ENCODE results near the gene KRTAP10-12. TPM values are rescaled to one million over a fixed set of nuclear protein-coding genes. Genes with fewer than 3 reads are reported as not detected.

The KRTAP10-12 gene
- polyA plus RNA-seq, 1 of the 3 experiments (the other 2 are of a cell fraction): not detected

GRCh38 chr21:44703731-44704635, 7.0 kb downstream of the KRTAP10-12 start (continued):
- TF ChIP-seq EZH2phosphoT487 (IDR thresholded peaks at IDR 0.05; ENCODE audit: borderline replicate concordance, low read depth): no peak
- TF ChIP-seq, protein P1, sequence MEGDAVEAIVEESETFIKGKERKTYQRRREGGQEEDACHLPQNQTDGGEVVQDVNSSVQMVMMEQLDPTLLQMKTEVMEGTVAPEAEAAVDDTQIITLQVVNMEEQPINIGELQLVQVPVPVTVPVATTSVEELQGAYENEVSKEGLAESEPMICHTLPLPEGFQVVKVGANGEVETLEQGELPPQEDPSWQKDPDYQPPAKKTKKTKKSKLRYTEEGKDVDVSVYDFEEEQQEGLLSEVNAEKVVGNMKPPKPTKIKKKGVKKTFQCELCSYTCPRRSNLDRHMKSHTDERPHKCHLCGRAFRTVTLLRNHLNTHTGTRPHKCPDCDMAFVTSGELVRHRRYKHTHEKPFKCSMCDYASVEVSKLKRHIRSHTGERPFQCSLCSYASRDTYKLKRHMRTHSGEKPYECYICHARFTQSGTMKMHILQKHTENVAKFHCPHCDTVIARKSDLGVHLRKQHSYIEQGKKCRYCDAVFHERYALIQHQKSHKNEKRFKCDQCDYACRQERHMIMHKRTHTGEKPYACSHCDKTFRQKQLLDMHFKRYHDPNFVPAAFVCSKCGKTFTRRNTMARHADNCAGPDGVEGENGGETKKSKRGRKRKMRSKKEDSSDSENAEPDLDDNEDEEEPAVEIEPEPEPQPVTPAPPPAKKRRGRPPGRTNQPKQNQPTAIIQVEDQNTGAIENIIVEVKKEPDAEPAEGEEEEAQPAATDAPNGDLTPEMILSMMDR (IDR thresholded peaks at IDR 0.05): no peak

DNA sequence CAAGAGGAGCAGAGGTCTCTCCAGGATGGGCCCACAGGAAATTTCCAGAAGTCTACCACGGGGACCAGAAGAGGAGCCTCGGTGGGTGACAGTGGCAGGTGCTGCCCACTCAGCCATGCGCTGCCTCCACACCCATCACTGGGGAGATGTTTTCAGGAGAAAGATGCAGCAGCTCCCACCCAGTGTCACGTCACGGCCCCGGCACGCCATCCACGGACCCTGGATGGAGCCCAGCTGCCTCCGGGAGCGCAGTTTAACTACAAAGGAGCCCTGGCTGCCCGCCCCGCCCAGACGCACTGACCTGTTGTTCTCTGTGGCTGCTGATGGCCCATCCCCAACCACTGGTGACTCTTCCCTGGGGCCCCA, 7.6 kb downstream of the KRTAP10-12 start:
- 11% methylated on average over 10 of the region's 13 CpGs for WGBS (ENCODE audit: low lambda C conversion rate)
- H3K9me3 ChIP-seq: no peaks in the 10 kb centered on the region
- CTCF ChIA-PET: no interaction called here
- no peaks in the 10 kb centered on the region for H3K79me2 ChIP-seq (ENCODE audit: insufficient read depth)
- H2AFZ ChIP-seq (ENCODE audit: low read depth): no peak overlapping the region
- H3K36me3 ChIP-seq (replicated peaks in 1 of 2; ENCODE audit: control insufficient read depth in 1 of 2, insufficient read depth in 2 of 2, low read length in 1 of 2): no peaks in the 10 kb centered on the region
- no peak overlapping the region for H3K9ac ChIP-seq
- POLR2A ChIA-PET: no interaction called here
- H3K27me3 ChIP-seq (ENCODE audit: insufficient read depth): peaks cover 85% of the 10 kb centered on the region
- TF ChIP-seq, protein P1 (IDR thresholded peaks at IDR 0.05): no peak
- no peak for TF ChIP-seq EZH2phosphoT487 (IDR thresholded peaks at IDR 0.05; ENCODE audit: borderline replicate concordance, low read depth)
- no peak for TF ChIP-seq NFIC (IDR thresholded peaks at IDR 0.05; ENCODE audit: borderline replicate concordance)
- no peak for TF ChIP-seq MXI1 (IDR thresholded peaks at IDR 0.05; ENCODE audit: low read depth, low read length)
- TF ChIP-seq FOXM1 (IDR thresholded peaks at IDR 0.05; ENCODE audit: low read depth): no peak
- DNase-seq: peak; percentile 15
- H3K4me2 ChIP-seq: no peak overlapping the region
- no peaks in the 10 kb centered on the region for H3F3A ChIP-seq (replicated peaks; ENCODE audit: insufficient read depth)
- no peak overlapping the region for H3K27ac ChIP-seq (ENCODE audit: low read depth in 2 of 2, low read length in 1 of 2)
- H3K4me3 ChIP-seq (ENCODE audit: low read depth in 2 of 2, low read length in 1 of 2): no peak overlapping the region
- H3K4me1 ChIP-seq (ENCODE audit: control insufficient read depth in 1 of 2, insufficient read depth in 2 of 2, low read depth in 1 of 2, low read length in 1 of 2): no peaks in the 10 kb centered on the region
- no peaks in the 10 kb centered on the region for H3K9me2 ChIP-seq
- no peaks in the 10 kb centered on the region for H4K20me1 ChIP-seq (ENCODE audit: insufficient read depth)

DNA sequence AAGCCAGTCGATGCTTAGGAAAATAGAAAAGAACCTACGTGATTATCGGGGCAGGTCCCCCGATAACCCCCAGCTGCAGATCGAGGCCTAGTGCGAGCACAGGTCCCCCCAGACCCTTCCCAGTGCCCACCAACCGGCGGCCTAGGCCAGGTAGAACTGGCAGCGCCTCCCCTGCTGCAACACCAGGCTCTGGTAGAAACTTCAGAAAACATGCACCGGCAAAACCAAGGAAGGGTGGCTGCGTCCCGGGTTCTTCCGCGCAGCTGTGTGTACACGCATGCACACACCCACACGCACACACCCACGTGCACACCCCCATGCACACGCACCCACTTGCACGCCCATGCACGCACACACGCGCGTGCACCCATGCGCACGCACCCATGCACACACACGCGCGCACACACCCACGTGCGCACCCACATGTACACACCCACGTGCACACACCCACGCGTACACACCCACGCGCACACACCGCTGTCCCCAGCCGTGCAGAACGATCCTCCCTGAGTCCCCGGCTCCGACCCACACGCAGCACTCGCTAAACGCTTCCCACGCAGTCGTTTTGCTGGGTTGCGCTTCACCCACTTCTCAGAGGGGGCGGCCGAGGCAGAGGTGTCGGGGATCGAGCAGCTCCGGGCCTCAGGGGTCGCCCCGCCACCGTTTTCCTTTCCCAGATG, 9.2 kb downstream of the KRTAP10-12 start:
- no peaks in the 10 kb centered on the region for H4K20me1 ChIP-seq (ENCODE audit: insufficient read depth)
- peaks cover 85% of the 10 kb centered on the region for H3K27me3 ChIP-seq (ENCODE audit: insufficient read depth)
- H3K9ac ChIP-seq: no peak overlapping the region
- no peak overlapping the region for H3K27ac ChIP-seq (ENCODE audit: low read depth in 2 of 2, low read length in 1 of 2)
- no peaks in the 10 kb centered on the region for H3K36me3 ChIP-seq (replicated peaks in 1 of 2; ENCODE audit: control insufficient read depth in 1 of 2, insufficient read depth in 2 of 2, low read length in 1 of 2)
- no peaks in the 10 kb centered on the region for H3K9me3 ChIP-seq
- peak; percentile 10 for DNase-seq
- H3K79me2 ChIP-seq (ENCODE audit: insufficient read depth): no peaks in the 10 kb centered on the region
- no peaks in the 10 kb centered on the region; a peak in 1 of 4 replicates for H3K4me1 ChIP-seq (ENCODE audit: control insufficient read depth in 1 of 2, insufficient read depth in 2 of 2, low read depth in 1 of 2, low read length in 1 of 2)
- no peak overlapping the region for H3K4me3 ChIP-seq (ENCODE audit: low read depth in 2 of 2, low read length in 1 of 2)
- 22% methylated on average over 31 of the region's 54 CpGs for WGBS (ENCODE audit: low lambda C conversion rate)
- no peaks in the 10 kb centered on the region for H3F3A ChIP-seq (replicated peaks; ENCODE audit: insufficient read depth)
- ChIA-PET CTCF (no interaction called here), POLR2A (no interaction called here)
- no peak overlapping the region for H2AFZ ChIP-seq (ENCODE audit: low read depth)
- H3K4me2 ChIP-seq: no peak overlapping the region
- H3K9me2 ChIP-seq: no peaks in the 10 kb centered on the region
- TF ChIP-seq RXRA (IDR thresholded peaks at IDR 0.05; ENCODE audit: borderline replicate concordance, low read depth) (no peak), GABPA (IDR thresholded peaks at IDR 0.05; ENCODE audit: low read depth) (no peak), ELF1 (IDR thresholded peaks at IDR 0.05) (no peak), IRF3 (IDR thresholded peaks at IDR 0.05; ENCODE audit: low read depth, low read length) (no peak), YY1 (IDR thresholded peaks at IDR 0.05; ENCODE audit: low read depth) (no peak), NFIC (IDR thresholded peaks at IDR 0.05; ENCODE audit: borderline replicate concordance) (no peak)
- TF ChIP-seq, protein P2, sequence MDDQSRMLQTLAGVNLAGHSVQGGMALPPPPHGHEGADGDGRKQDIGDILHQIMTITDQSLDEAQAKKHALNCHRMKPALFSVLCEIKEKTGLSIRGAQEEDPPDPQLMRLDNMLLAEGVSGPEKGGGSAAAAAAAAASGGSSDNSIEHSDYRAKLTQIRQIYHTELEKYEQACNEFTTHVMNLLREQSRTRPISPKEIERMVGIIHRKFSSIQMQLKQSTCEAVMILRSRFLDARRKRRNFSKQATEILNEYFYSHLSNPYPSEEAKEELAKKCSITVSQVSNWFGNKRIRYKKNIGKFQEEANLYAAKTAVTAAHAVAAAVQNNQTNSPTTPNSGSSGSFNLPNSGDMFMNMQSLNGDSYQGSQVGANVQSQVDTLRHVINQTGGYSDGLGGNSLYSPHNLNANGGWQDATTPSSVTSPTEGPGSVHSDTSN (IDR thresholded peaks at IDR 0.05): no peak
- TF ChIP-seq, protein P3, sequence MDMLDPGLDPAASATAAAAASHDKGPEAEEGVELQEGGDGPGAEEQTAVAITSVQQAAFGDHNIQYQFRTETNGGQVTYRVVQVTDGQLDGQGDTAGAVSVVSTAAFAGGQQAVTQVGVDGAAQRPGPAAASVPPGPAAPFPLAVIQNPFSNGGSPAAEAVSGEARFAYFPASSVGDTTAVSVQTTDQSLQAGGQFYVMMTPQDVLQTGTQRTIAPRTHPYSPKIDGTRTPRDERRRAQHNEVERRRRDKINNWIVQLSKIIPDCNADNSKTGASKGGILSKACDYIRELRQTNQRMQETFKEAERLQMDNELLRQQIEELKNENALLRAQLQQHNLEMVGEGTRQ (IDR thresholded peaks at IDR 0.05; ENCODE audit: borderline replicate concordance, low read depth, low read length): no peak
- TF ChIP-seq, protein P1 (IDR thresholded peaks at IDR 0.05): no peak

All from SK-N-SH (cell line).